Astrocyte of the cerebellum (primary cell): ENCODE measurements around the gene UBE2G2.

Source experiments
- DNase-seq: peaks from one replicate; pipeline ENCODE4 v3.0.0-alpha.2; 2011; ENCODE audit warnings: low read depth
- H3K4me3 ChIP-seq: 2 replicates; pipeline ENCODE4 v1.5.1; 2011; ENCODE audit warnings: mild to moderate bottlenecking, low read depth, low read length, moderate library complexity
- CTCF ChIP-seq: IDR thresholded peaks from 2 replicates; pipeline ENCODE4 v1.5.1; 2012; ENCODE audit warnings: low read length, low read depth, moderate library complexity, mild to moderate bottlenecking; ENCODE audit errors: missing control alignments
- in situ Hi-C: cut with HindIII; loops from 2 replicates; pipeline ENCODE4 v1.10.0; 2017; ENCODE audit warnings: low sequenced_read_pairs

UBE2G2 gene

GRCh38 chr21:44749116-44749758, 52.4 kb downstream of the UBE2G2 start:
- no peak for TF ChIP-seq CTCF
- DNase-seq: no peak
- H3K4me3 ChIP-seq: no peak overlapping the region
- in situ Hi-C loops: no loop called here

GRCh38 chr21:44748621-44749020, 53.0 kb downstream of the UBE2G2 start:
- no peak for TF ChIP-seq CTCF
- in situ Hi-C loops: no loop called here
- no peak for DNase-seq
- H3K4me3 ChIP-seq: no peak overlapping the region

GRCh38 chr21:44742418-44743153, 59.0 kb downstream of the UBE2G2 start:
- no peak overlapping the region for H3K4me3 ChIP-seq
- peak; percentile 23 for TF ChIP-seq CTCF
- DNase-seq: no peak
- in situ Hi-C loops: no loop called here

GRCh38 chr21:44741921-44742320, 59.7 kb downstream of the UBE2G2 start:
- no peak for TF ChIP-seq CTCF
- H3K4me3 ChIP-seq: no peak overlapping the region
- in situ Hi-C loops: no loop called here
- DNase-seq: no peak

GRCh38 chr21:44740742-44741141, 60.9 kb downstream of the UBE2G2 start:
- no peak for DNase-seq
- in situ Hi-C loops: no loop called here
- no peak overlapping the region for H3K4me3 ChIP-seq
- no peak for TF ChIP-seq CTCF

- TF ChIP-seq CTCF: no peak
These were observed 62.3 kb downstream of the UBE2G2 start for GRCh38 chr21:44739316-44739715.

More at GRCh38 chr21:44739316-44739715, 62.3 kb downstream of the UBE2G2 start:
- no peak for DNase-seq
- in situ Hi-C loops: no loop called here
- no peak overlapping the region for H3K4me3 ChIP-seq
